Adipocyte (in vitro differentiated cells): ENCODE results near the gene LRRC47.

Source experiments
- DNase-seq: peaks from one replicate; pipeline ENCODE4 v3.0.0-alpha.2; 2015; ENCODE audit warnings: low read depth
- H3K27me3 ChIP-seq: replicated peaks from 2 replicates; pipeline ENCODE4 v1.7.0; 2013; ENCODE audit warnings: mild to moderate bottlenecking, low read length, moderate library complexity; ENCODE audit not compliant: control insufficient read depth, insufficient read depth
- H3K36me3 ChIP-seq: 2 replicates; pipeline ENCODE4 v1.7.0; 2013; ENCODE audit warnings: low read length, mild to moderate bottlenecking, moderate library complexity; ENCODE audit not compliant: control insufficient read depth, insufficient read depth, severe bottlenecking
- H3K4me1 ChIP-seq: 2 replicates; pipeline ENCODE4 v1.7.0; 2013; ENCODE audit warnings: mild to moderate bottlenecking, low read length, moderate library complexity; ENCODE audit not compliant: control insufficient read depth, insufficient read depth
- H3K4me3 ChIP-seq: 2 replicates; pipeline ENCODE4 v1.7.0; 2013; ENCODE audit warnings: mild to moderate bottlenecking, low read length, moderate library complexity
- H3K9ac ChIP-seq: 2 replicates; pipeline ENCODE4 v1.7.0; 2013; ENCODE audit warnings: mild to moderate bottlenecking, low read length, moderate library complexity
- H3K9me3 ChIP-seq: 2 replicates; pipeline ENCODE4 v1.7.0; 2013; ENCODE audit warnings: mild to moderate bottlenecking, low read length, moderate library complexity; ENCODE audit not compliant: control insufficient read depth

The LRRC47 gene

GRCh38 chr1:3785045-3785444, 11.3 kb downstream of the LRRC47 start:
- Histone ChIP-seq H3K9ac (no peak overlapping the region), H3K9me3 (no peaks in the 10 kb centered on the region), H3K36me3 (peaks cover 88% of the 10 kb centered on the region), H3K4me1 (no peaks in the 10 kb centered on the region), H3K4me3 (no peak overlapping the region), H3K27me3 (no peaks in the 10 kb centered on the region)
- no peak for DNase-seq

- Histone ChIP-seq H3K36me3 (peaks cover 98% of the 10 kb centered on the region), H3K4me1 (no peaks in the 10 kb centered on the region), H3K9me3 (no peaks in the 10 kb centered on the region), H3K4me3 (no peak overlapping the region), H3K9ac (no peak overlapping the region), H3K27me3 (no peaks in the 10 kb centered on the region)
- no peak for DNase-seq
Measured at GRCh38 chr1:3783651-3784474, 12.4 kb downstream of the LRRC47 start.

- Histone ChIP-seq H3K27me3 (no peaks in the 10 kb centered on the region), H3K36me3 (peaks cover 70% of the 10 kb centered on the region)
Measured at GRCh38 chr1:3780901-3781300, 15.4 kb downstream of the LRRC47 start.

GRCh38 chr1:3779912-3780416, 16.3 kb downstream of the LRRC47 start:
- Histone ChIP-seq H3K4me3 (no peak overlapping the region), H3K9ac (no peak overlapping the region), H3K27me3 (no peaks in the 10 kb centered on the region), H3K9me3 (no peaks in the 10 kb centered on the region), H3K36me3 (peaks cover 61% of the 10 kb centered on the region), H3K4me1 (peaks cover 4% of the 10 kb centered on the region)
- DNase-seq: no peak

More at GRCh38 chr1:3780901-3781300, 15.4 kb downstream of the LRRC47 start:
- Histone ChIP-seq H3K4me1 (no peaks in the 10 kb centered on the region), H3K9me3 (no peaks in the 10 kb centered on the region), H3K9ac (no peak overlapping the region), H3K4me3 (no peak overlapping the region)
- no peak for DNase-seq

DNA sequence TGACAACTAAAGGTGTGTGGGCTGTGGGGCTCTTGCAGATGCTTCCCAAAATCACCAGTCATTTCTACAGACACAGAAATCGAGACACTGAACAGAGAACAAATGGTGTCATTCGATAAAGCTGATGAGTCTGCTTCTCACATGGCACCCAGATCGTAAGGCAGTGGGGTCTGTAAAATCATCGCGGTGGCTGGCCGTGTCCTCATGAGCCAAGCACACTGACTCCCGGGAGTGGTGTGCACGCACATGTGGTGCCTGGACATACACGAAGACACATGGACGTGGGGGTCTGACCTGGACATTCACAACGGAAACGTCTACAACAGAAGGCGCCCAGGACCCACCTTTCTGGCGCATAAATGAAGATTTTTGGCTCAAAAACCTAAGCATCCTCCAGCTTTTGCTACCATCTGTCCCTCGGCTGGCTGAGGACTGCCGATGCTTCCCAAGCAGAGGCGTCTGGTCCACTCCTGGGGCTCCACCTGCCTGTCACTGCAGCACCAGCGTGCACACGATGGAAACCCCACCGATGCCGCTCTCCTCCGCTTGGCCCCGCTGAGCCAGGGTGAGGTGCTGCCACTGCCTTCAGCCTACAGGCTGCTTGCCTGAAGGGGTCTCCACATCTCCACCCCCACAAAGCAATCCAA, 16.9 kb downstream of the LRRC47 start:
- Histone ChIP-seq H3K9ac (no peak overlapping the region), H3K36me3 (peaks cover 55% of the 10 kb centered on the region), H3K4me3 (no peak overlapping the region), H3K9me3 (no peaks in the 10 kb centered on the region), H3K4me1 (peaks cover 5% of the 10 kb centered on the region), H3K27me3 (no peaks in the 10 kb centered on the region)
- DNase-seq: no peak

- no peak overlapping the region for H3K9ac ChIP-seq
- no peaks in the 10 kb centered on the region for H3K27me3 ChIP-seq
- peaks cover 49% of the 10 kb centered on the region for H3K36me3 ChIP-seq
- H3K4me3 ChIP-seq: no peak overlapping the region
- peaks cover 5% of the 10 kb centered on the region for H3K4me1 ChIP-seq
- no peaks in the 10 kb centered on the region for H3K9me3 ChIP-seq
- DNase-seq: no peak
Measured at GRCh38 chr1:3778590-3779264, 17.6 kb downstream of the LRRC47 start.

GRCh38 chr1:3777647-3778589, 18.4 kb downstream of the LRRC47 start:
- DNase-seq: no peak

GRCh38 chr1:3777078-3777547, 19.2 kb downstream of the LRRC47 start:
- Histone ChIP-seq H3K4me1 (peaks cover 5% of the 10 kb centered on the region), H3K36me3 (peaks cover 32% of the 10 kb centered on the region), H3K4me3 (no peak overlapping the region), H3K9ac (no peak overlapping the region), H3K27me3 (no peaks in the 10 kb centered on the region), H3K9me3 (no peaks in the 10 kb centered on the region)
- no peak for DNase-seq

More at GRCh38 chr1:3777647-3778589, 18.4 kb downstream of the LRRC47 start:
- no peak overlapping the region for H3K4me3 ChIP-seq
- H3K36me3 ChIP-seq: peaks cover 40% of the 10 kb centered on the region
- no peaks in the 10 kb centered on the region for H3K27me3 ChIP-seq
- no peak overlapping the region for H3K9ac ChIP-seq
- no peaks in the 10 kb centered on the region for H3K9me3 ChIP-seq
- peaks cover 5% of the 10 kb centered on the region for H3K4me1 ChIP-seq

DNA sequence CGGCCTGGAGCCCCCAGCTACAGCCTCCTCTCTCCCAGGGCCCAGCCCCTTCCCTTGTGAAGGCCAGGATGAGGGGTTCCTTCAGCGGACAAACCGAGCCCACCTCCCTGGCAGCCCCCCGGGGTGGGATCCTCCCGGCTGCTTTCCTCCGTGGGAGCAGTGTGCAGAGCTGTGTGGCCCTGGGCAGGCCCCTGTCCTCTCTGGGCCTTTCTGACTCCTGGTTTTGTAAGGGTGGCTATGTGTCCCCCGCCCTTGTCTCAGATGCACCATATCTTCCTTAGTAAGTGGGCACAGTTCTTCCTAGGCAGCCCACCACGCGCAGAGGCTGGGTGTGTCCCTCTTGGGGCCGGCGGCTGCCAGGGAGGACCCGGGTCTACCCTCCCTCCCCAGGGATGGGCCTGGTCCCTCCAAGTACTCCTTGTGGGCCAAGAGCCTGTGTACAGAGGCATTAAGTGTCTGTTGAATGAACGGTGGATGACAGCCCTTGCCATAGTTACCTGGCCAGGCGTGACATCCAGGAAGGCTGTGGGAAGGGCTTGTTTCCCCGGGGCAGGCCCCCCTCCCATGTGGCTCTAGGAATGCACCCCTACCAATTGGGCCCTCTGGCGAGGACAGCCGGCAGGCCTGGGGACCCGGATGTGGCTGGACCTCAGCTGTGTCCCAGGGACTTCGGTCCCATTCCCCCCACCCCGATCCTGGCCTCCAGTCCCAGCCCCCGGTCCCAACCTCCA, 19.9 kb downstream of the LRRC47 start:
- no peak overlapping the region for H3K9ac ChIP-seq
- H3K9me3 ChIP-seq: no peaks in the 10 kb centered on the region
- DNase-seq: no peak
- H3K27me3 ChIP-seq: peaks cover 3% of the 10 kb centered on the region
- H3K36me3 ChIP-seq: peaks cover 25% of the 10 kb centered on the region
- H3K4me1 ChIP-seq: peaks cover 11% of the 10 kb centered on the region
- no peak overlapping the region for H3K4me3 ChIP-seq
